ENCODE results near the gene ANXA8.
"Not testable (repeated sequence)": the region's sequence is repeated elsewhere in the genome, so short reads cannot be mapped to it uniquely, and the experiment has no call there.

ANXA8 gene

DNA sequence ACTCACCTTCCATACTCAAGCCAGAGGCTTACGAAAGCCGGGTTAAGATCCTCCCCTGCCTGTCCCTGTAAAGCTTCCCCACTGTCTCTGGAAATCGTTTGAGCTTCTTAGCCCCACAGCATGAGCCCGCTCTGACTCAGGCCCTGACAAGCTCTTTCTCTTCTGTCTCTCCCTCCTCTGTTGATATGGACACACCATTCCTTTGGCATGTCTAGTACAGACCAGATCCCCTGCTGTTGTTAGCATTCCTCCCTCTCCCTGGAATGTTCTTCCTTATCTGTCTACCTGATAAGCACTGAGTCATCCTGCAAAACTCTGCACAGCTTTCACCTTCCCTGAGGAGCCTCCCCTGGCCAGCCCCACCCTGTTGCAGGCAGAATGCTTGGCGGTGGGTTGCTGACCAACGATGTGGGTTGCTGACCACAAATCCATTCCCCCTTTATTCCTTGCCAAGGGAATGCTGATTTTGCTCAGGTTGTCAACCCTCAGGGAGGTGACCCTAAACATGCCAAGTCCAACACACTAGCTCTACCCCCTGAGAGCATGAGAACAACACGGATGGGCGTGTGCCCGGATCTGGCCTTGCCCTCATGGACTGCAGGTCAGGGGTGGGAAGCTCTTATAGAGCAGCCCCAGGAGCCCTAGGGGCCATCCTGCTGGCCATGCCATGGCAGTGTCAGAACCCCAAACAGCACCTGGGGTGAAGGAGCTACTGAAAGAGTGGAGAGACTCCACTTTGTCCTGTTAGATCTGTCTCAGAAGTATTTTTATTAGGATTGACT lies 21.1 kb downstream of the ANXA8 start:
- DNase-seq (ENCODE audit: low spot score): not testable (repeated sequence)

DNA sequence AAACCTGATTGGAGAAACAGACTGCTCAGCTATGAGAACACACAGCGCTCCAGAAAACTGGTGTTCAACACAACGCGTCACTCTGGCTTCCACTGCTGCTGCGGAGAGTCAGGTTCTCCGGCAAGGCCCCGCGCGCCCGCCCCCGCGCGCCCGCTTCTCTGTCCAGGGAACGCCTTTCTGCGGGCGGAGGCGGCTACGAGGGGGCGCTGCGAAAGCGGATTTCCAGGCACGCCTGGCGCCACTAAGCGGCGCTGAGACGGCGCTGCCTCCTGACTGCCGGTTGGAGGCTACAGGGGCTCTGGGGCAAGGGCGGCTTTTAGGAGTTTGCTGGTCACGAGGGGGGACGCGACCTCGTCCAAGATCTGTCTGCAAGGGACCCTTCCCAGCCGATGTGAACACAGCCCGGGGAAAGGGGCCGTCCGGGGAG lies 22.6 kb downstream of the ANXA8 start:
- DNase-seq (ENCODE audit: low spot score): not testable (repeated sequence)

DNA sequence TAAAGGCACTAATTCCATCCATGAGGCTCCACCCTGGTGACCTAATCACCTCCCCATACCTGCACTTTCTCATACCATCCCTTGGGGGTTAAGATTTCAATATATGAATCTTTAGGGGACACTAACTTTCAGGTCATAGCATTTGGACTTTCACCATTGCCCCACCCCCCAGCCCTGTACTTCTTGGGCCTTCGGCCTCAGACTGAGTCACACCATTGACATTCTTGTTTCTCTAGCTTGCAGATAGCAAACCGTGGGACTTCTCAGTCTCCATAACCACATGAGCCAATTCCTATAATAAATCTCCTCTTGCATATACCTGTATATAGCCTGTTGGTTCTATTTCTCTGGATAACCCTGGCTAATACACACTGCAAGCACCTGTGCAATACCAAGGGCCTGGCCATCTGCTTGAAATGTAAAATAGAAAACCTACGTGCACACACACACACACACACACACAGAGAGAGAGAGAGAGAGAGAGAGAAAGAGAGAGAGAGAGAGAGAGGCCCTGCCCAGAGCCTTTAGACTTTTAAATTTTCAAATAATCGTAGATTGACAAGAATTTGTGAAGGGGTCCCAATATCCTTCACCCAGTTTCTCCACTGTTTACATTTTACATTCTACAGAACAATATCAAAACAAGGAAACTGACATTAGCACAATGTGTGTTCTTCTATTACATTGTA lies 25.3 kb downstream of the ANXA8 start:
- no peak for DNase-seq (ENCODE audit: low spot score)

DNA sequence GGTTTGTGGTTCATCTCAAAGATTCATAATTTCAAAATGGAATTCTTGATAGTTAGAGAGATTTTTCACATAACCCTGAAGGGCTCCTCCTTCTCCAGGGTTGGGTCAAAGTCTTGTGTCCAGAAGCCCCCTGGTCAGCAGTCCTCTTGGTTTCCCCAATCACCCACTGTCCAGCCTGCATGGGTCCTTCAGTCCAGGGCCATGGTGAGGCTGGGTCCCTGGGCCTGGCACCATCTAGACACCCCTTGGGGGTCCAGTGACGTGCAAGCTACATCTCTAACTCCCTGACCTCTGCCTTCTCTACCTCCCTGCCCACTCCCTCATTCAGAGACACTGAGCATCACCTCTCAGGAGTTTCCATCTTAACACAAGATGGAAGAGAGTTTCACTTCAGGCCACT lies 26.1 kb downstream of the ANXA8 start:
- no peak for DNase-seq (ENCODE audit: low spot score)

DNA sequence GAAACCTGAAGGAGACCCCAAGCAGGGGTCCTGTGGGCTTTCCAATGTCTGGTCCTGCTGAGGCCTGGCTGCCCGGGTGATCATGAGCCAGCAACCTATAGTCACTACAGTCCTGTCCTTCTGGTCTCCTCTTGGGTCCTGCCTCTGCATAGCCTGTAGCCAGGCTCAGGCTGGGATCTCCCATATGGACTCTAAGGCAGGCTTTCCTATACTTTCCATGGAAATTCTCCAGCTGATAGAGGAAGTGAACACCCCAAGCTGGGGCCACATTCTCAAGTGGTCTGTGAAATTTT lies 26.4 kb downstream of the ANXA8 start:
- no peak for DNase-seq (ENCODE audit: low spot score)

DNA sequence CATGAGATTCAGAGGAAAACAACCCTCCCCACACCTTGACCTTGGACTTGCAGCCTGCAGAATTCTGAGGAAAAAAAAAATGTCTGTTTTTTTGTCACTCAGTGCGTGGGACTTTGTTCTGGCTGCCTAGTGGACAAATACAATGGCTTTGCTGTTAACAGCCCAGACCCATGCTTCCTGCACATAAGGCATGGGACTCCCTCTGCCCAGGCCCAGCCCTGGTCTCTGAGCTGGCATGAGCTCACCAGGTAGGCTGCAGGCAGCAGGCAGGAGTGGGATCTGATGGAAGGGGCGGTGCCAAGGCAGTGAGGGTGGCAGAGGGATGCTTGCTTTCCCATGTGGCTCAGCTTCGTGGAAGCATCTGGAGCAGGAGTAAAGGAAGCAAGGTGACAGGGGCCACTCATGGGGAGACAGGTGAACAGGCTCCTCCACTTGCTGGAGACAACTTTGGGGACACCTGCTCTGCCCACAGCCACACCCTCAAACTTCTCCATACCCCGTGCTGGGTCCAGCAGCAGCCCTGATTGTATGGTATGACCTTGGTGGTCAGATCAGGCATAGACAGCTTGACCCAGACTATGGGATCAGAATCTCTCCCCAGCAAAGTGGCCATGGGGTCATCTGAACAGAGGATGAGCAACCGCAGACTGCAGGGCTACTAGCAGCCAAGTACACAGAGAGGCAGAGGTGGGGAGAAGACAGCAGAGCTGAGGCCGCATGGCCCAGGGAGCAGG lies 27.0 kb downstream of the ANXA8 start:
- no peak for DNase-seq (ENCODE audit: low spot score)

DNA sequence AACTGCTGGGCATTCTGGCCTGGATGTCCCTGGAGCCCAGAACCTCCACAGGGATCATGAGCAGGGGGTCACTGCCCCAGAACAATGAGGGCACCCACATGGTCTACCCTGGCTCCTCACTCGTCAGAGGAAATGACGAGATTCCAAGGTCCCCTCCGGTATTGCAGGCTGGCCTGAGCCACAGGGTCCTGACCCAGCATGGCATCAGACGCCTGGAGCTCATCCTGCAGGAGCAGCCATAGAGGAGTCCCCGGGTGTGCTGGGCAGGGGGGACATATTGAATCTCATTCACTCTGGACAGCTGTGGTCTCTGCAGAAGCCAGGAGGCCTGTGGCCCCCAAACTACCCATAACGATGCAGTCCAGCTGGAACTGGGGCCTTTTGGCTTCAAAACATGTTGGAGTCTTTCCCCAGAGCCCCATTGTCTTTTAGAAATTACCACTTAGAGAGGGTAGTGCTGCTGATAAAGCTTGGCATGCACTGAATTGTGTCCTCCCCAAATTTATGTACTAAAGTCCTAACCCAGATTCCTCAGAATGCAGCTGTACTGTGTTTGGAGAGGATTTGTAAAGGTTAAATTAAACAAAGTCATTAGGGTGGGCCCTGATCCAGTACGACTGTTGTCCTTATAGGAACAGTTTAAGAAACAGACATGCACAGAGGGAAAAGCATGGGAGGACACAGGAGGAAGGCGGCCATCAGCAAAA lies 27.7 kb downstream of the ANXA8 start:
- DNase-seq (ENCODE audit: low spot score): no peak

DNA sequence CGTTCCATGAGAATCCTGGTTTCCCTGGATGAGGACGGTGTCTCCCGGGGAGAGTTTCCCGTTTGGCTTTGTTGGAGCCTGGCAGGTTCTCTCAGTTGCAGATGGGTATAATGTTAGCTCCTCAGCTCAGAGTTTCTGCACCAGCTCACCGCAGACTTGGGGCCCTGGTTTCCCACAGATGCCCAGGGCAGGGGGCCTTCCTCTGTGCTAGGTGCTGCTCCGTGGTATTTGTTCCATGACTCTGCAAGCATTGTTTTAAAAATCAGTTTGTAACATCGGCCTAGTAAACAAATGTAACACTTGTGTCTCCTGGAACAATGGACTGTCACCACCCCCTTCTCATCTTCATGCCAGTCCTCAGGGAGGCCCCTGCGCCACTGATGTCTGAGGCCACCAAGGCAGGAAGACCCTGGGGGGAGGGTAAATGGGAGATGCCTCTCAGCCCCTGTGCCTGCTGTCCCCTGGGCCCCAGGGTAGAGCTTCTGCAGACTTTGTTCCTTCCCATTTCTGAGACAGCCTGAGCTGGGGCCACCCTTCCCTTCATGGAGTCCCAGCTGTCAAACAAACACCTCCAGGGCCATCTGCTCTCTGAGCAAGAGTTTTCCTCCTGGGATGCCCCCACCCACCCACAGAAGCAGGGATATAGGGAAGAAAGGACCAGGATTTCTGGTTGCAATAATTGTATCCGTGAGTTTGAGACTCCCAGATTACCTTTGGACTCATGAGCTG lies 28.4 kb downstream of the ANXA8 start:
- not testable (repeated sequence) for DNase-seq (ENCODE audit: low spot score)

- DNase-seq (ENCODE audit: low spot score): no peak
These were observed 29.2 kb downstream of the ANXA8 start for GRCh38 chr10:47454780-47455058.

GRCh38 chr10:47454008-47454779 lies 29.7 kb downstream of the ANXA8 start:
- no peak for DNase-seq (ENCODE audit: low spot score)

DNA sequence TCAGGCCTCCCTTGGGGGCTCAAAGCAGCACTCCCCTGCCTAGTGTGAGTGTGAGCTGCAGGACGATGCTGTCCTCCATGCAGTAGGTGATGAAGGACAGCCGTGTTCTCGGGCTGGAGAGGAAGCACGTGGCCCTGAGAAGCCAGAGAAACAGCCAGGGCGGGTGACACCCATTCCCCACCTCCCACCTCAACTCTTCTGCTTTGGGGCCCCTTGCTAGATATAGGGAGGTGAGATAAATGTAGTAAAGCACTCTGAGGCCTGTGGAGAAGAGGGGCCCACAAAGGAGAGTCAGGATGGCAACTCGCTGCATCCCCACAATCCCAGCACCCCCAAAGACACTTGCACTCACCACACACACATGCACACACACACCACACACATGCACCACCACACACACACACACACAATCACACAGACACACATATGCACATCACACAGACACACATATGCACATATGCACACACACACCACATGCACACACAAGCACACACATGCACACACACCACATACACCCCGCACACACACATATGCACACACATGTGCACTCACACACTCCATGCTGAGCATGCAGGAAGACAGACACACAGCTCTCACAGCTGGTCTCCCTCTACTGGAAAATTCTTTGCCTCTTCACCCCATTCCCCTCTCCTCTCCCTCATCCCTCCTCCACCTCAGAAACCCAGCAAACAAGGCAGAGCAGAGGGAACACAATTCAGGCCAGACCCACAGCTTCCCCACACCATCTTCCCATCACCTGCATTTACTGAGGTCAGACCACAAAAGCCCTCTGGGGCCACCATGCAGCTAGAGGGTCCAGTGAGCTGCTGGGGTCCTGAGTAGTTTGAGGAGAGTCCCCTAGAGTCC lies 30.5 kb downstream of the ANXA8 start:
- DNase-seq (ENCODE audit: low spot score): no peak

GRCh38 chr10:47452495-47453140 lies 31.3 kb downstream of the ANXA8 start:
- no peak for DNase-seq (ENCODE audit: low spot score)

DNA sequence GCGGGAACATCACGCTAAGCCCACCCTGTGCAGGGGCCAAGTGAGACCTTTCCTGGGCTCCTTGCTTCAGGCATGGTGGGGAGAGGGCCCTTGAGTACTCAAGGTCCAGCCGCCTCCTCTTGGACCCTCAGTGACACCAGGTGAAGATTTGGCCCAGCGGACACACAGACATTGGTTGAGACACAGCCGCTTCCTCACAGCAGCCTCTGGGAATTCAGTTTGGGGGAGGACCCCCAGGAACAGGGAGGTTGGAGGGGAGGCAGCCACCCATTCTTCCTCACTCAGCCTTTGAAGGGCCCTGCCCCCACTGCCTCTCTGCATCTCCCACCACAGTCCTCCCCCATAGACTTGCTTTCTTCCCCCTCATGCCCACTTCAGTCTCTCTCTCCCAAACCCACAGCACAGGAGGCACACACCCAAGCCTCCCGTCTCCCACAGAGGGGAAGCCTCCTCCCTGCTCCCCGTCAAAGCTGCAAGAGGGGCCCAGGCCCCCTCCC lies 31.9 kb downstream of the ANXA8 start:
- DNase-seq (ENCODE audit: low spot score): no peak

DNA sequence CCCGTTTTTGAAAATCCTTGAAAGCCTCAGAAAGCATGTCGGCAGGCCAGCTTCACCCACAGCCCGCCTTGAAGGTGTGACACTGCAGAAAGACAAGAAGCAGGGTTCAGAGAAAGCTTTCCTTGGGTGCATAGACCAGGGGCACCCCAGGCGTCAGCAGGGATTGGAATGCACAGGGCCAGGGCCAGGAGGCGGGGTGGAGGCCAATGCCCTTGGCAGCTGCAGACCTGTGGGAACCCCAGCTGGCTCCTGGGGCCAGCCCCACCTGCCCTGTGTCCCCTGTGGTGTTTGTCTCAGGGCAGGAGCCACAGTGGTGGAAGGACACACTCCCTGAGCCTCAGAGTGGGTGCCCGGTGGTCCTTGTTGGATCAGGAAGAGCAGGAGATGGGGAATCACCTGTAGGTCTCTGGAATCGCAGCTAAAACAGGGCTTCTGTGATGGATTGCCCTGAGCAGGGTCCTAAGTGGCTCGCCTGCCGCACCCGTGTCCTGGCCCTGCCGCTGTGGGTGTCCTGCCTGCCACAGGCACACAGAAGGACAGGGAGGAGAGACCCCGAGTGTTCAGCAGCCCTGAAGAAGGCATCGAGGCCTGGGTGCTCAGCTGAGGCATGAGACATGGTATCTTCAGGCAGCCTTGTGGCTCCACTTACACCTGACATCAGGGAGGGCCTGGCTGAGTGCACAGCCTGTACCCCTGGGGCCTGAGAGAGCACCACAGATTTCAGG lies 32.5 kb downstream of the ANXA8 start:
- DNase-seq (ENCODE audit: low spot score): no peak

DNA sequence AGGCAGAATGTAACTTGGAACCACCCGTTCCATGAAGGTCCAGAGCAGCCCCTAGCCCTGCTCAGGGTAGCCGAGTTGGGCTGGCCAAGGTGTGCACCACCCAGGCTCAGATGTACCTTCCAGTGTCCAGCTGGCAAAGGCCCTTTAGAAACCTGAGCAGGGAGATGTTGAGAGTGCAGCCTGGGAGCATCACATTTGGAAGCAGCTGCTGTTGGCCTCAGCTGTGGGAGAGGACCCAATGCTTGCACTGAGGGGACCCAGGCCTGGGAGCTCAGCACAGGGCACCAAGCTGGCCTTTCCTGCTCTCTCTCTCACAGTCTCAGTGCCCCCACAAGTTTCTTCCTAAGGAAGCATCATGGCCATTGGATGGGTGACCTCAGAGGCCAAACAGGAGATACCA lies 33.5 kb downstream of the ANXA8 start:
- no peak for DNase-seq (ENCODE audit: low spot score)

DNA sequence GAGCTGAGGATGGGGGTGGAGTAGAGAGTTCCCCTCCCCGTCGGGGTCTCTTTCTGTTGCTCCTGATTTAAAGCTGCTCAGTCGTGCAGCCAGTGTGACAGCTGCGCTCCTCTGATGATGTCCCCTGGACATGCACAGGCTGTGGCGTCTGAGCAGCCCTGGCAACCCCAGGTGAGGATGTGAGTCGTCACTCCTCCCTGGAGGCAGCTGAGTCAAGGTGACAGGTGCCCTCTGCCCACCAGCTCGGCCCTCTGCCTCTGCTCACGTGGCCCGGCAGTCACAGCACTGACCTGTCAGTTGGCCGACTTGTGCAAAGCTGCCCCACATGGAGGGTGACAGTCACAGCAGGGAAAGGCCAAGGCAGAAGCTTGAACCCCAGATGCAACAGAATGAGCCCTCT lies 33.9 kb downstream of the ANXA8 start:
- DNase-seq (ENCODE audit: low spot score): no peak

- DNase-seq (ENCODE audit: low spot score): no peak
These were observed 34.6 kb downstream of the ANXA8 start for GRCh38 chr10:47449102-47449978.

GRCh38 chr10:47447705-47448104 lies 36.2 kb downstream of the ANXA8 start:
- DNase-seq (ENCODE audit: low spot score): no peak
